ENCODE results near the gene PAQR6.
A peak's percentile ranks its signal among the peaks of the same experiment; 100 is the strongest.
"Not testable (repeated sequence)": the region's sequence is repeated elsewhere in the genome, so short reads cannot be mapped to it uniquely, and the experiment has no call there.

The PAQR6 gene

DNA sequence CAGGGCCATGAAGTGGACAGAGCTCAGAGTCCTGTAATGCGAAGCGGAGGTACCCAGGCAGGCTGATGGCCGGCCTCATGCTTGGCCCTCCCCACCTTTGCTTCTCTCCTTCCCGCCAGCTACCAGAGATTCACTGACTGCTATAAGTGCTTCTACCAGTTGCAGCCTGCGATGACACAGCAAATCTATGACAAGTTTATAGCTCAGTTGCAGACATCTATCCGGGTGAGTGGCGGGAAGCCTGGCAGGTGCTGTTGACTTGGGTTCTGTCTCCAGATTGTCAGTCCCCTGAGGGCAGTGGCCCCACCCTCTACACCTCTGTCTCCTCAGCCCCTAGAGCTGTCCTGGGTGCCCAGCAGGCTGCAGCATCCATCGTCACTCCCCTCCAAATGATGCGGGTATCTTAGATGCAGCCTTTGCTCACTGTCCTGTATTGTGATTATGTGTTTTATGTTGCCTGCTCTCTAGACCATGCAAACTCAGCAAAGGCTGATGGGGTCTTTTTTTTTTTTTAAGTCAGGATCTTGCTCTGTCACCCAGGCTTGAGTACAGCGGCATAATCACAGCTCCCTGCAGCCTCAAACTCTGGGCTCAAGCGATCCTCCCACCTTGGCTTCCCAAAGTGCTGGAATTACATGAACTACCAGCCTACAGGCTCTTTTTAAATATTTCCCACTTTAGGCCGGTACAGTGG lies 15.5 kb downstream of the PAQR6 start:
- no peak for DNase-seq (ENCODE audit: low spot score)

DNA sequence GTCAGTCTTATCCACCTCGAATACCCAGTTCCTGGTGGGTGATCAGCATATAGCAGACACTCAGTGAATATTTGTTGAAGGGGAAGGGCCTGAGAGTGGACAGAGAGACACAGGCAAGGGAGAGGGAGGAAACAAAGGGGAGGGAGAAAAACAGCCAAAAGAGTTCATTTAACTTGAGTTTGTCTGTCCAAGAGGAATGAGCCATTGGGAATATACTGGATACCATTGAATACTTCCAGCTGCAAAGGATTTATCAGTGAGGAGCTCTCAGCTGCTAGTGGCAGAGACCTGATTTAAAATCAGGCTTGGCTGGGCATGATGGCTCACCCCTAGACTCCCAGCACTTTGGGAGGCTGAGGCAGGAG lies 17.4 kb downstream of the PAQR6 start:
- DNase-seq (ENCODE audit: low spot score): no peak

DNA sequence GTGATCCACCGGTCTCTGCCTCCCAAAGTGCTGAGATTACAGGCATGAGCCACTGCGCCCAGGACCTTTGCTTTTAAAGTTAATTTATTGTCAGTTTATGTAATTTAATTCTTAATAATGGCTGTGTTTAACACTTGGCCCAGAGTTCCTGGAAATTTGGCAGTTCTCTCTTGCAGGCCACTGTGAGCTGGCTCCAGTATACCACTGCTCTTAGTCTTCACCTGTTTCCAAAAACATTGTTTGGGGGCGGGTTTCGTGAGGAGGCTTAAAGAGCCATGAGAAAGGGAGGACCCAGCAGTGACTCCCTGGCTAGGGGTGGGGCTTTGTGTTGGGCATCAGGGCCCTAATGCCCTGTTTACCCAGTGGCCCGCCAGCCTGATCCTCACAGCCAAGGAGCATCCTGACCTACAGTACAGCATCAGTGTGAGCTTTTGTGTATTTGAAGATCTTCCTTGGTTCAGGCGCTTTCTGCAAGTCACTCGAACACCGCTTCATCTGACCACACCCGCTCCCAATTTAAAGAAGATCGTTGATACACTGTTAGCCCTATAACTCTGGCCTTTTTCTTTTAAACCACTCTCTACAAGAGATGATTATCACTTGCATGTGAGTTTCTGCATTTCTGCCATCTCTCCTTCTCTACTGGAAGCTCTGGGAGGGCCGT lies 17.9 kb downstream of the PAQR6 start:
- DNase-seq (ENCODE audit: low spot score): no peak

DNA sequence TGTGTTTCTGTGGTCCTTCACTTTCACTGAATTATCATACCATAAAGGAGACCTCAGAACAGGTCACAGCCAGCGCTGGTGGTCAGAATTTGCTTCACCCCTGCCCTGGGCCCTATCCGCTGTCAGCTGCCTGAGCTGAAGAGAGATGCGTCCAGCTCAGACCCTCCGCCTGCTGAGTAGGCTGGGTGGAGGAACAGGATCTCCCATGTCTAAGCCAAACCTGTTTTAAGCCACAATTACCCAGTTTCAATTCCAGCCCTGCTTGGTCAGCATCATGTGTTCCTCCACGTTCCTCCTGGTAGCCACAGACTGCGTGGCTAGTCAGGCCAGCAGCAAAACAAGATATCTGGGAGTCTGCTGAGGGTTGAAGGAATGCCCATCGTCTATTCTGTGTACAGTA lies 19.4 kb downstream of the PAQR6 start:
- DNase-seq (ENCODE audit: low spot score): no peak

DNA sequence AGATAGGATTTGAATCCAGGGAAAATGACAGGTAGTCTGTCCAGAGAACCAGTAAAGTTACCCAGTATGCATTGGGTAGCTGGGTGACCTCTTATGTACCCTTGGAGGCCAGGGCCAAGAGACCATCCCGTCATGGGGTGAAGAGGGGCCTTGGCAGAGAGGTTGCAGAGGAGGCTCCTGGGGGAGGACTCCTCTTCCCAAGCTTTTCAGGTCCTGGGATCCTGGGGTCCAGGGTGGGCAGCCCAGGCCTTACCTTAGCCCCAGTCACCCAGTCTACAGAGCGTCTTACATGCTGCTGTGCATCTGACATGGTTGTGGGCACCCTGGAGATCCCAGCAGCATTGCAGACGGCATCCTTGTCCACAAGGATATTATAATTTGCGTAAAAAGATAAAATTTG lies 21.1 kb downstream of the PAQR6 start:
- DNase-seq (ENCODE audit: low spot score): no peak

DNA sequence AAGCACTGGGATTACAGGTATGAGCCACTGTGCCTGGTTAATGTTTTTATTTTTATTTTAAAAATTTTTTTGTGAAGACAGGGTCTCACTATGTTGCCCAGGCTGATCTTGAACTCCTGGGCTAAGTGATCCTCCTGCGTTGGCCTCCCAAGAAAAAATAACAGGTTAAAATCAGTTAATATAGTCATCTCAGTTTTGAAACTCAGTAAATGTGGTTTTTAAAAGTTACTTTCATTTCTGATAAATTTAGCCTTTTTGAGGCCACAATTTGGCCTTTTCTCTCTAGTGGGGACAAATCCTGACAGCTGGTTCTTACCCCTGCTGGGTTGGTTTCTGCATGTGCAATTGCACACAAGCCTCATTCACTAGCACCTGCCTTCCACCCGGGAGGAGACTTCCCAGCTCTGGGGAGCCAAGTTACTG lies 21.7 kb downstream of the PAQR6 start:
- DNase-seq (ENCODE audit: low spot score): no peak

DNA sequence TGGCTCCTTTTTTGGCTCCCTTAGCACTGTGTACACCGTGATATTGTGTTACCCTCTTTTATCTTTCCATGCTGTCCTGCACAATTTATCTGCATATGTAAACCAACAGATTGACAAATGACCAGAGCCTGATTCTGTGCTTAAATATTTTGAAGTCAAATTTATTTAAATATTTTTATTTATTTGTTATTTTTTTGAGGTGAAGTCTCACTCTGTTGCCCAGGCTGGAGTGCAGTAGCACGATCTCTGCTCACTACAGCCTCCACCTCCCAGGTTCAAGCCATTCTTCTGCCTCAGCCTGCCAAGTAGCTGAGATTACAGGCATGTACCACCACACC lies 22.2 kb downstream of the PAQR6 start:
- no peak for DNase-seq (ENCODE audit: low spot score)

DNA sequence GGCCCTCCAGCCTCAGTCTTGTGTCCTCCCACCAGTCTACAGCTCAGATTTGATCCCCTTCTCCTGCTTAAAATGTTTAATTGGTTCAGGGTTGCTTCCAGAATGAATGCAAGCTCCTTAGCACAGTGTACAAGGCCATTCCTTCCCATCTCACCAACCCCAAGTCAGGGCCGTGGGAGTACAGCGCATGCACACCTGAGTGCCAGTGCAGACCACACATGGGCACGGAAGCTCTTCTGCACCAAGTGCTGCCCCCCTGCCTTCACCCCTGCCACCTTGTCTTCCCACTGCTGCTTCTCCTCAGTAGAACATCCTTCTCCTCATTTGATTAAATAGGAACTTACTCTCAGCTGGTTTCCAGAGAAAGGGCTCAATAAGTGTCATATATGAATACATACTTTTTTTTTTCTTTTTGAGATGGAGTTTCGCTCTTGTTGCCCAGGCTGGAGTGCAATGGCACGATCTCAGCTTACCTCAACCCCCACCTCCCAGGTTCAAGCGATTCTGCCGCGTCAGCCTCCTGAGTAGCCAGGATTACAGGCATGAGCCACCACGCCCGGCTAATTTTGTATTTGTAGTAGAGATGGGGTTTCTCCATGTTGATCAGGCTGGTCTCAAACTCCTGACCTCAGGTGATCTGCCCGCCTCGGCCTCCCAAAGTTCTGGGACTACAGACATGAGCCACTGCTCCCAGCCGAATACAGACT lies 25.7 kb downstream of the PAQR6 start:
- no peak for DNase-seq (ENCODE audit: low spot score)

DNA sequence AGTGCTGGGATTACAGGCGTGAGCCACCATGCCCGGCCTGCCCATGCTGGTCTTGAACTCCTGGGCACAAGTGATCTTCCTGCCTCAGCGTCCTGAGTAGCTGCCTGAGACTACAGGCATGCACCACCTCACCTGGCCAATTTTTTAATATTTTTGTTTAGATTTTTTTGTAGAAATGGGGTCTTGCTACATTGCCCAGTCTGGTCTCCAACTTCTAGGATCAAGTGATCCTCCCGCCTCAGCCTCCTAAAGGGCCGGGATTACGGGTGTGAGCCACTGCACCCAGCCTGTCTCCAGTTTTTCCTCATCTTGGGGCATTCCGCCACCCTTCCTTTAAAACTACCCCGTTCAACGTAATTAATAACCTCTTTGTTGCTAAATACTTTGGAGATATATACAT lies 27.6 kb downstream of the PAQR6 start:
- DNase-seq (ENCODE audit: low spot score): no peak

DNA sequence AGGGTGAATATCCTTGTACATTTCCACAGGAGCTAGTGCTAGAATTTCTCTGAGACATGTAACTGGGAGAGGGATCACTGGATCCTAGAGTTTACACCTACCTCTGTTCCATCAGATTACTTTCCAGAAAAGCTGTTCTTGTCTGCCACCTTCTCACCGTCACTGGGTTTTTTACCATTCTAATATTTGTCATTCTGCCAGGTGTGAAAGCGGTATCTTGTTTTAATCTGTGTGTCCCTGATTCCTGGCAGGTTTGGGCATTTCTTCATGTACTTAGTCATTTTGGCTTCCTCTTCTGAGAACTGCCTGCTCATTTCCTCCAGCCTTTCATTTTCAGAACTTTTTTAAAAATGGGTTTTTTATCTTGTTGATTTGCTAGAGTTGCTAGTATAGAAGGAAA lies 30.0 kb downstream of the PAQR6 start:
- no peak for DNase-seq (ENCODE audit: low spot score)

DNA sequence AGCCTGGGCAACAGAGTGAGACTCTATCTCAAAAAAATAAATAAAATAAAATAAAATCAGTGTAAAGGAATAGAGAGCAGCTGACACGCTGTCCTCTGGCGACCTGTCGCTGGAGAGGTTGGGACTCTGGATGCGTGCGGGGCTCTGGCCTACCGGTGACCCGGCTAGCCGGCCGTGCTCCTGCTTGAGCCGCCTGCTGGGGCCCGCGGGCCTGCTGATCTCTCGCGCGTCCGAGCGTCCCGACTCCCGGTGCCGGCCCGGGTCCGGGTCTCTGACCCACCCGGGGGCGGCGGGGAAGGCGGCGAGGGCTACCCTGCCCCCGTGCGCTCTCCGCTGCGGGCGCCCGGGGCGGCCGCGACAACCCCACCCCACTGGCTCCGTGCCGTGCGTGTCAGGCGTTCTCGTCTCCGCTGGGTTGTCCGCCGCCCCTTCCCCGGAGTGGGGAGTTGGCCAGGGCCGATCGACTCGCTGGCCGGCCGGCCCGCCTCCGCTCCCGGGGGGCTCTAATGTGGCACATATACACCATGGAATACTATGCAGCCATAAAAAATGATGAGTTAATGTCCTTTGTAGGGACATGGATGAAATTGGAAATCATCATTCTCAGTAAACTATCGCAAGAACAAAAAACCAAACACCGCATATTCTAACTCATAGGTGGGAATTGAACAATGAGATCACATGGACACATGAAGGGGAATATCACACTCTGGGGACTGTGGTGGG lies 31.3 kb downstream of the PAQR6 start:
- not testable (repeated sequence) for DNase-seq (ENCODE audit: low spot score)

DNA sequence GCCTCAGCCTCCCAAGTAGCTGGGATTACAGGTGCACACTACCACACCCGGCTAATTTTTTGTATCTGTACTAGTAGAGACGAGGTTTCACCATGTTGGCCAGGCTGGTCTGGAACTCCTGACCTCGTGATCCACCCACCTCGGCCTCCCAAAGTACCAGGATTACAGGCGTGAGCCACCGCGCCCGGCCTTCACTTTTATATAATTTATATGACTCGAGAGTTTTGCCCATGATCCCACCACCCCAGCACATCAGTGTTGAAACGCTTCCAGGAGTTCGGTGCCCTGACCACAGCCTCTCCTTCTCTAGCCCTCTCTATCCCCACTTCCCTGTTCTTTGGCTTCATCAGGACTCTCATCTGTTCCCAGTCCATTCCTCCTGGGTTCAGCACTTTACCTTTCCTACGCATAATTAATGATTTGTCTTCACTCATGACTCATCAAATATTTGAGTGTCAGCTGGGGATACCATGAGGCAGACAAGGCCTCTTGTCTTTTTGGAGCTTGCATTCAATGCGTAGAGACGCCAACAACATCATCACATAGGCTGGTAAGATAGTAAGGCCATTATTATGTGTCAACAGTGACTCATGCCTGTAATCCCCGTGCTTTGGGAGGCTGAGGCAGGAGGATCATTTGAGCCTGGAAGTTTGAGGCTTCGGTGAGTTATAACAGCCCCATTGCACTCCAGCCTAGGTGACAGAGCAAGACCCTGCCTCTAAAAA lies 33.7 kb downstream of the PAQR6 start:
- DNase-seq (ENCODE audit: low spot score): no peak

DNA sequence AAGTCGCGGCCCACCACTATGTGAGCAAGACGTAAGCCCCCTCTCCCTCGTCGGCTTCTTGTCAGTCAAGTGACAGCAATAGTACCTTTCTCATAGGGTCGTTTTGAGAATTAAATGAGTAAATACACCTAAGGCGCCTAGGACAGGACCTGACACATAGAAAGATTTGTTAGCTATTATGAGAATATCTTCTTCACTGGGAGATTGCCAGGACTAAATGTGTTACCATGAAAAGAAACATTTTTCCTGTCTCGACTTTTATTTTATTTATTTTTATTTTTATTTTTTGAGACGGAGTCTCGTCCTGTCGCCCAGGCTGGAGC lies 34.3 kb downstream of the PAQR6 start:
- no peak for DNase-seq (ENCODE audit: low spot score)

DNA sequence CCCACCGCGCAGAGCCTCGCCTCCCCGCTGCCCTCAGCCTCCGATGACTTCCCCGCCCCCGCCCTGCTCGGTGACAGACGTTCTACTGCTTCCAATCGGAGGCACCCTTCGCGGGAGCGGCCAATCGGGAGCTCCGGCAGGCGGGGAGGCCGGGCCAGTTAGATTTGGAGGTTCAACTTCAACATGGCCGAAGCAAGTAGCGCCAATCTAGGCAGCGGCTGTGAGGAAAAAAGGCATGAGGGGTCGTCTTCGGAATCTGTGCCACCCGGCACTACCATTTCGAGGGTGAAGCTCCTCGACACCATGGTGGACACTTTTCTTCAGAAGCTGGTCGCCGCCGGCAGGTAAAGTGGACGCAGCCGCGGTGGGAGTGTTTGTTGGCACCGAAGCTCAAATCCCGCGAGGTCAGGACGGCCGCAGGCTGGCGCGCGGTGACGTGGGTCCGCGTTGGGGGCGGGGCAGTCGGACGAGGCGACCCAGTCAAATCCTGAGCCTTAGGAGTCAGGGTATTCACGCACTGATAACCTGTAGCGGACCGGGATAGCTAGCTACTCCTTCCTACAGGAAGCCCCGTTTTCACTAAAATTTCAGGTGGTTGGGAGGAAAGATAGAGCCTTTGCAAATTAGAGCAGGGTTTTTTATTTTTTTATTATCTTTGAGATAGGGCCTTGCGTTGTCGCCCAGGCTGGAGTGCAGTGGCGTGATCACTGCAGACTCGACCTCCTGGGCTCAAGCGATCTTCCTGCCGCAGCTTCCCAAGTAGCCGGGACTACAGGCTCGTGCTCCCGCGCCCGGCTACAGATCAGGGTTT lies 34.8 kb downstream of the PAQR6 start, which contains the start of gene PMF1:
Gene PMF1, plus strand, starts transcription at position 175 of the 811 bp plus-strand sequence. Its CDS starts 9 bp downstream, at position 184.
- peak; percentile 100 for DNase-seq (ENCODE audit: low spot score)

DNA sequence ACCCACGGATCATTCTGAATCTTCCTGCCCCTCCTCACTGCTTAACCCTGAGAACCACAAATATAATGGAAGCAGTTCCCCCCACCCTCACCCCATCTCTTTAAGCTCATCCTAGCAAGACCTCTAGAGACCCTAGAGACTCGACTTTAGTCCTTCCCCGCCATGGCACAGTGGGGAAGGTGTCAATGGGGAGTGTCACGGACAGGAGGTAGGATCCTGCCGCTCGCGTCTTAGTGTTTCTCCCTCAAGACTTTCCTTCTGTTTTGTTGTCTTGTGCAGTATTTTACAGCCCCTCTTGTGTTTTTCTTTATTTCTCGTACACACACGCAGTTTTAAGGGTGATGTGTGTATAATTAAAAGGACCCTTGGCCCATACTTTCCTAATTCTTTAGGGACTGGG lies 35.7 kb downstream of the PAQR6 start:
- DNase-seq (ENCODE audit: low spot score): no peak

DNA sequence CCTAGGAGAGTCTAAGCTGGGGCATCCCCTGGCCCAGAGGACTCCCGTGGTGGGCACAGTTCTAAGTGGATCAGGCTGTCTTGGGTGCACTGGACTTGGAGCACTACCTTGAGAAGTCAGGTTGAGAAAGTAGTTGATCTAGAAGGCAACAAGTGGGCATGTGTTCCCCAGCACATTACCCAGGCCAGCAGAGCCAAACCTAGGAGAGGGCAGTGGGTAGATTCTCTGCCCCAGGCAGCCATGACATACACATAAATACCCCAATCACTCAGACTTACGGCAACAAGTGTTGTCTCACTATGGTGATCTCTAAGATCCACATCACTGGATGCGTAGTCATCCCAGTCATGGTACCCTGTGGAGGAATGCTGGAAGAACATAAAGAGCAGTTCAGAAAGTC lies 36.6 kb downstream of the PAQR6 start:
- DNase-seq (ENCODE audit: low spot score): no peak

DNA sequence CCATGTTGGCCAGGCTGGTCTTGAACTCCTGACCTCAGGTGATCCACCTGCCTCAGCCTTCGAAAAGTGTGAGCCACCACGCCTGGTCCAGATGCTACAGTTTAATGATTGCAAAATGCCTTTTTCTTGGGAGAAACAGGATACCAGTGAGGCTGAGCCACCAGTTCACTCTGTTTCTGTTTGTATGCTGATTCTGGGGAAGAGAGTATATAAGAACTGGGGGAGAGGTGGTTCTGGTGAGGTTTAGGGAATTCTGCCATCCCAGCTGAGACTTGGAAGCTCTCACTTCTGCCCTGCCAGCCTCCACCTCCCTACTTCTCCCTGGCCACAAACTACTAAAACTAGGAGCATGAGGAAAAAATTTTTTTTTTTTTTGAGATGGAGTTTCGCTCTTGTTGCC lies 43.2 kb downstream of the PAQR6 start:
- no peak for DNase-seq (ENCODE audit: low spot score)

DNA sequence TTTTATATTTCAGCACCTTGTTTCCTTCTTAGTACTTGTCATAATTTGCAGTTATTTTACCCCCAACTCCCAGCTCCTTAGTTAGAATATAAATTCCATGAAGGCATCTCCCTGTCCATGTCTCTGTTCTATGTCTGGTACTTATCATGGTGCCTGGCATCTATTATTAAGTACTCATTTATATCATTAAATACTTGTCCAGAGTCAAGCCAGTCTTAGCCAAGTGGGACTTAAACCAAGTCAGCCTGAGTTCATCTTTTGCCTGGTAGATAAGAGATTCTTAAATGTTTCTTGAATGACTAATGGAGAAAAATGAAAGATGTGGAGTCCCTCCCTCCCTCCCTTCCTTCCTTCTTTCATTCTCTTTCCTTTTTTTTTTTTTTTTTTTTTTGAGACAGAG lies 44.5 kb downstream of the PAQR6 start:
- no peak for DNase-seq (ENCODE audit: low spot score)

DNA sequence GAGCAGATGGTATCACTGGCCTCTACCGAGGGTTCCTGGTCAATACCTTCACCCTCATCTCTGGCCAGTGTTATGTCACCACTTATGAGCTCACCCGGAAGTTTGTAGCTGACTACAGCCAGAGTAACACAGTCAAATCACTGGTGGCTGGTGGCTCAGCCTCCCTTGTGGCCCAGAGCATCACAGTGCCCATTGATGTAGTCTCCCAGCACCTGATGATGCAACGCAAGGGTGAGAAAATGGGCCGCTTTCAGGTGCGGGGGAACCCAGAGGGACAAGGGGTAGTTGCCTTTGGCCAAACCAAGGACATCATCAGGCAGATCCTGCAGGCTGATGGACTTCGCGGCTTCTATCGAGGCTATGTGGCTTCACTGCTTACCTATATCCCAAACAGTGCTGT lies 47.8 kb downstream of the PAQR6 start:
- no peak for DNase-seq (ENCODE audit: low spot score)

DNA sequence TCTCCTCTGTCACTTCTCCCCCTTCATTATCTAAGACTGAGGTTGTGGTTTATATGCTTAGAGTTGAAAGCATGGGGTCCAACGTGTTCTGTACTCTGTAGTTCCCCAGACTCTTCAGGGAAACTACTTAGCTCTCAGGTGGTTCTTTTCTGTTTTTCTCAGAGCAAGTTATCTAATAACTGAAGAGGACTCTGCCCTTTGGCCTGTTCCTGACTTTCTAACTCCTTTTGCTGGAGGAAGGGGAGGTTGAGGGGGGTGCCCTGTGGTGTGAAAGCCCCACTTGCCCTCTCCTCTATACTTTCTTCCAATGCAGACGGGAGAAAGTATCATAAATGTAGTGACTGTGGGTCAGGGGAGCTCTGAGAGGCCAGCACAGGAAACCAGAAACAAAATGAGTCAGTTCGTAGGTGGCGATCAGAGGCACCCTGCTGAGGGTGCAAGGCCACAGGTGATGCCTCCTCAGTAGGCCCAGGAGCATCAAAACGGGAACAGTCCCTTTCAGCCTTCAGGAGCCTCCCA lies 49.0 kb downstream of the PAQR6 start:
- DNase-seq (ENCODE audit: low spot score): no peak

DNA sequence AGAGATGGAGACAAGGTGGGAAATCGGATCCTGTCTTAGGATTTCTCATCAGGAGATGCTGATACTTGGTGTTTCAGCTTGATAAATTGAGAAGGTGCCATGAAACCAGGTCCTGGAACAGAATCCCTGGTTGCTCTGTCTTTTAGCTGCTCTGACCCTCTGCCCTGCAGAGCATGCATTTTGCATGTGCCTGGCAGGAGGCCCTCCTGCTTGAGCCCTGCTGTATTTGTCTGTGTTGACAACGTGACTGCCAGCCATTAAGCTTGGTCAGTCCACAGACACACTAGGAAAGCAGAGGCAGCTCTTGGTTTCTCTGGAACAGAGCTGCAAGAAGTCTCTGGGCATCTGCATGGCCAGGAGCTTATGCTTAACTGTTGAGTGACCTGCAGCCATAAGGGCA lies 51.4 kb downstream of the PAQR6 start:
- no peak for DNase-seq (ENCODE audit: low spot score)

Data from germinal center (tissue), 1 donor.